Stomach (tissue), 9 donors: ENCODE measurements around the gene CRABP2. TPM values are rescaled to one million over a fixed set of nuclear protein-coding genes. Genes with fewer than 3 reads are reported as not detected.
A peak's percentile ranks its signal among the peaks of the same experiment; 100 is the strongest.

Experiments used
- DNase-seq, 2 donors: peaks; one replicate each; pipeline versions ENCODE4 v3.0.0 to v3.0.0-alpha.2; 2013 to 2019
- H3K27ac ChIP-seq, 5 donors: fragments of 200-600 bp in 4 of 5; sonication (generic) in 4 of 5; one replicate each; pipeline ENCODE4 v1.5.1; 2013 to 2019; ENCODE audit warnings: mild to moderate bottlenecking in 1 of 5, moderate library complexity in 1 of 5
- H3K27me3 ChIP-seq, 3 donors: fragments of 200-600 bp; sonication (generic); one replicate each; pipeline ENCODE4 v1.5.1; 2017 to 2019; ENCODE audit warnings: mixed run types in 1 of 3
- H3K36me3 ChIP-seq, 4 donors: fragments of 200-600 bp; sonication (generic); 1 replicate in 3 of 4; 2 replicates in 1 of 4; pipeline ENCODE4 v1.5.1; 2016 to 2019
- H3K4me1 ChIP-seq, 4 donors: fragments of 200-600 bp; sonication (generic); one replicate each; pipeline ENCODE4 v1.5.1; 2016 to 2019
- H3K4me3 ChIP-seq, 4 donors: fragments of 200-600 bp; sonication (generic) in 3 of 4; one replicate each; pipeline ENCODE4 v1.5.1; 2016 to 2019; ENCODE audit warnings: mild to moderate bottlenecking in 1 of 4
- H3K9me3 ChIP-seq, 4 donors: fragments of 200-600 bp; sonication (generic); one replicate each; pipeline ENCODE4 v1.5.1; 2016 to 2019
- CTCF ChIP-seq, 7 experiments: fragments of 450-650 bp in 4 of 7; fragments of 200-600 bp in 3 of 7; sonication (generic) in 3 of 7; IDR thresholded peaks; one replicate each; pipeline ENCODE4 v1.5.1; 2016 to 2019; ENCODE audit warnings: antibody characterized with exemption in 7 of 7, control low read depth in 2 of 7, mild to moderate bottlenecking in 1 of 7
- EP300 ChIP-seq: sonication (generic); formaldehyde crosslinking; IDR thresholded peaks from one replicate; pipeline ENCODE4 v1.6.1; 2017; ENCODE audit warnings: antibody characterized with exemption
- POLR2A ChIP-seq, 4 donors: fragments of 450-650 bp; IDR thresholded peaks; one replicate each; pipeline ENCODE4 v1.6.1; 2016; ENCODE audit warnings: antibody characterized with exemption in 4 of 4, control low read depth in 2 of 4, mild to moderate bottlenecking in 1 of 4, moderate library complexity in 1 of 4
- POLR2AphosphoS5 ChIP-seq, 3 donors: sonication (generic); formaldehyde crosslinking; IDR thresholded peaks; one replicate each; pipeline ENCODE4 v1.6.1; 2016; ENCODE audit warnings: antibody characterized with exemption in 3 of 3
- WGBS, 5 donors: extraction: QIAGEN DNeasy Blood & Tissue Kit in 3 of 5; methylation state at CpG; one replicate each; pipeline versions ENCODE4 v1.1.5 to v1.1.7; 2013 to 2018; 5-methylcytosine and 5-hydroxymethylcytosine counted together
- intact Hi-C: fragments of 100-400 bp; cut with DNase I; formaldehyde crosslinking; loops from one replicate; pipeline ENCODE4 v1.15.1; 2023; ENCODE audit warnings: low total_unique reads
- polyA plus RNA-seq, 3 donors: library from polyadenylated mRNA; stranded (reverse); fragments of 200-250 nt; gene quantifications; one replicate each; pipeline ENCODE4 v1.2.3, GENCODE V29; 2013
- total RNA-seq, 5 donors: library from RNA; depleted of rRNA; stranded (reverse); fragments of >200 nt; gene quantifications; one replicate each; pipeline versions ENCODE4 v1.1.0 to v1.2.3, GENCODE V29; 2014 to 2016
- donor health status: healthy with polysubstance abuse.
- donor health status: Bipolar disorder and iron deficiency.
- donor health status: healthy.

CRABP2 gene
- total and polyA plus RNA-seq, 8 donors: 0.72 to 207 (median 6.9) TPM; not detected in 3

- no peaks in the 10 kb centered on the region for H3K27me3 ChIP-seq
- H3K27ac ChIP-seq: peak overlapping the region in 4 of 5 donors; percentile 98 to 99 (median 99)
- H3K9me3 ChIP-seq: no peaks in the 10 kb centered on the region
- 39 to 53% (median 44%) methylated on average over 7 of the region's 7 CpGs for WGBS, 5 donors
- H3K4me3 ChIP-seq: peak overlapping the region; percentile 67 to 94 (median 78)
- H3K36me3 ChIP-seq: peaks cover 16 to 41% (median 36%) of the 10 kb centered on the region in 4 donors
- H3K4me1 ChIP-seq: peaks cover 36 to 67% (median 60%) of the 10 kb centered on the region in 4 donors
- no peak for TF ChIP-seq CTCF (IDR thresholded peaks at IDR 0.05)
- no peak for TF ChIP-seq POLR2A (IDR thresholded peaks at IDR 0.05)
- TF ChIP-seq EP300: no peak
- TF ChIP-seq POLR2AphosphoS5 (IDR thresholded peaks at IDR 0.05): no peak
- no peak for DNase-seq
- intact Hi-C loops: loop anchor here (5.0 kb wide), 1 partner anchor 35 kb away; no protein-coding TSS in a partner anchor
These were observed 22.1 kb upstream of the CRABP2 start for GRCh38 chr1:156727492-156727891.

- whole genome bisulfite sequencing, 5 donors: 36 to 45% (median 37%) methylated on average over 15 of the region's 15 CpGs
- peak; percentile 50 to 71 for DNase-seq
- TF ChIP-seq POLR2AphosphoS5 (IDR thresholded peaks at IDR 0.05) (no peak), POLR2A (IDR thresholded peaks at IDR 0.05) (no peak), CTCF (IDR thresholded peaks at IDR 0.05) (peak in 3 of 7 experiments; percentile 20 to 39 (median 35))
- Histone ChIP-seq H3K36me3 (peaks cover 17 to 41% (median 36%) of the 10 kb centered on the region in 4 donors), H3K9me3 (no peaks in the 10 kb centered on the region), H3K4me1 (peaks cover 36 to 67% (median 60%) of the 10 kb centered on the region in 4 donors), H3K27ac (peak overlapping the region in 4 of 5 donors; percentile 24 to 99 (median 68)), H3K27me3 (no peaks in the 10 kb centered on the region), H3K4me3 (peak overlapping the region; percentile 21 to 94 (median 48))
- intact Hi-C loops: loop anchor here (5.0 kb wide), 1 partner anchor 34 kb away; no protein-coding TSS in a partner anchor
These were observed 21.3 kb upstream of the CRABP2 start for GRCh38 chr1:156726549-156727226.

GRCh38 chr1:156725683-156726280 lies 20.4 kb upstream of the CRABP2 start:
- Histone ChIP-seq H3K27ac (peak overlapping the region; percentile 24 to 99 (median 36)), H3K4me1 (peaks cover 36 to 66% (median 58%) of the 10 kb centered on the region in 4 donors), H3K36me3 (peaks cover 22 to 47% (median 44%) of the 10 kb centered on the region in 4 donors), H3K27me3 (no peaks in the 10 kb centered on the region), H3K9me3 (no peaks in the 10 kb centered on the region), H3K4me3 (peak overlapping the region; percentile 21 to 94 (median 48))
- 10 to 12% (median 10%) methylated on average over 18 of the region's 18 CpGs for WGBS, 5 donors
- intact Hi-C loops: loop anchor here (5.0 kb wide), 1 partner anchor 33 kb away; no protein-coding TSS in a partner anchor
- peak in 1 of 3 donors; percentile 84 for TF ChIP-seq POLR2AphosphoS5 (IDR thresholded peaks at IDR 0.05)
- no peak for TF ChIP-seq EP300
- TF ChIP-seq CTCF (IDR thresholded peaks at IDR 0.05): peak in 6 of 7 experiments; percentile 60 to 97 (median 93)
- TF ChIP-seq POLR2A (IDR thresholded peaks at IDR 0.05): no peak
- DNase-seq: peak; percentile 93 to 96

- intact Hi-C loops: no loop called here
- peaks cover 26 to 70% (median 63%) of the 10 kb centered on the region in 4 donors for H3K36me3 ChIP-seq
- H3K4me3 ChIP-seq: no peak overlapping the region
- no peak for DNase-seq
- no peak overlapping the region for H3K27ac ChIP-seq
- no peaks in the 10 kb centered on the region for H3K9me3 ChIP-seq
- H3K4me1 ChIP-seq: peaks cover 17 to 33% (median 26%) of the 10 kb centered on the region in 4 donors
- H3K27me3 ChIP-seq: no peaks in the 10 kb centered on the region
- 81 to 92% (median 89%) methylated on average over 4 of the region's 4 CpGs for WGBS, 5 donors
- TF ChIP-seq POLR2A (IDR thresholded peaks at IDR 0.05): no peak
These were observed 16.2 kb upstream of the CRABP2 start for GRCh38 chr1:156721535-156721934.
